ENCODE measurements around the gene CTSH. TPM values are rescaled to one million over a fixed set of nuclear protein-coding genes. Genes with fewer than 3 reads are reported as not detected.

The CTSH gene
- total and polyA plus RNA-seq, 2 donors (not counting 1 experiment from before 2014, with no cell fraction given): 5.3 to 6.9 TPM

GRCh38 chr15:78968114-78968513, 23.3 kb upstream of the CTSH start:
- H4K20me1 ChIP-seq (ENCODE audit: control insufficient read depth, extremely low read depth, insufficient read depth, low read length): no peaks in the 10 kb centered on the region
- H3K9me3 ChIP-seq (ENCODE audit: control insufficient read depth, insufficient read depth, low read depth, low read length): no peaks in the 10 kb centered on the region
- no peaks in the 10 kb centered on the region for H3K79me2 ChIP-seq (ENCODE audit: control insufficient read depth, insufficient read depth, low read length)
- no peak overlapping the region for H3K27ac ChIP-seq (ENCODE audit: insufficient read depth, low read length)
- H3K4me3 ChIP-seq (replicated peaks in 1 of 4; ENCODE audit: control extremely low read depth in 1 of 4, insufficient read depth in 1 of 4, low read depth in 3 of 4, low read length in 4 of 4): no peak overlapping the region
- H3K27me3 ChIP-seq (ENCODE audit: control insufficient read depth, insufficient read depth, low read length): no peaks in the 10 kb centered on the region
- DNase-seq (ENCODE audit: low read depth in 2 of 2): no peak
- H3K4me2 ChIP-seq (ENCODE audit: extremely low read depth, insufficient read depth, low read length): no peak overlapping the region
- H3K36me3 ChIP-seq (ENCODE audit: control insufficient read depth, insufficient read depth, low read length): no peaks in the 10 kb centered on the region
- no peaks in the 10 kb centered on the region for H3K4me1 ChIP-seq (ENCODE audit: control insufficient read depth, extremely low read depth, insufficient read depth, low read length)
- H2AFZ ChIP-seq (ENCODE audit: low read length): no peak overlapping the region
- H3K9ac ChIP-seq (ENCODE audit: insufficient read depth, low read length): no peak overlapping the region
- no peak for TF ChIP-seq EZH2 (IDR thresholded peaks at IDR 0.05; ENCODE audit: low read length, missing control alignments)
- TF ChIP-seq CTCF (conservative IDR thresholded peaks at IDR 0.05 in 1 of 2, IDR thresholded peaks at IDR 0.05 in 1 of 2; ENCODE audit: low read depth in 1 of 2, low read length in 2 of 2): no peak

- H3K27ac ChIP-seq (ENCODE audit: insufficient read depth, low read length): no peak overlapping the region
- H3K4me1 ChIP-seq (ENCODE audit: control insufficient read depth, extremely low read depth, insufficient read depth, low read length): no peaks in the 10 kb centered on the region
- no peaks in the 10 kb centered on the region for H4K20me1 ChIP-seq (ENCODE audit: control insufficient read depth, extremely low read depth, insufficient read depth, low read length)
- no peak for DNase-seq (ENCODE audit: low read depth in 2 of 2)
- H3K4me3 ChIP-seq (replicated peaks in 1 of 4; ENCODE audit: control extremely low read depth in 1 of 4, insufficient read depth in 1 of 4, low read depth in 3 of 4, low read length in 4 of 4): no peak overlapping the region
- no peak overlapping the region for H2AFZ ChIP-seq (ENCODE audit: low read length)
- H3K9me3 ChIP-seq (ENCODE audit: control insufficient read depth, insufficient read depth, low read depth, low read length): no peaks in the 10 kb centered on the region
- H3K4me2 ChIP-seq (ENCODE audit: extremely low read depth, insufficient read depth, low read length): no peak overlapping the region
- no peaks in the 10 kb centered on the region for H3K27me3 ChIP-seq (ENCODE audit: control insufficient read depth, insufficient read depth, low read length)
- H3K79me2 ChIP-seq (ENCODE audit: control insufficient read depth, insufficient read depth, low read length): no peaks in the 10 kb centered on the region
- H3K9ac ChIP-seq (ENCODE audit: insufficient read depth, low read length): no peak overlapping the region
- no peak for TF ChIP-seq EZH2 (IDR thresholded peaks at IDR 0.05; ENCODE audit: low read length, missing control alignments)
- TF ChIP-seq CTCF (conservative IDR thresholded peaks at IDR 0.05 in 1 of 2, IDR thresholded peaks at IDR 0.05 in 1 of 2; ENCODE audit: low read depth in 1 of 2, low read length in 2 of 2): no peak
- H3K36me3 ChIP-seq (ENCODE audit: control insufficient read depth, insufficient read depth, low read length): no peaks in the 10 kb centered on the region
Measured at GRCh38 chr15:78960308-78960707, 15.5 kb upstream of the CTSH start.

GRCh38 chr15:78959360-78959759, 14.5 kb upstream of the CTSH start:
- Histone ChIP-seq H3K27me3 (ENCODE audit: control insufficient read depth, insufficient read depth, low read length) (peaks cover 2% of the 10 kb centered on the region), H2AFZ (ENCODE audit: low read length) (no peak overlapping the region), H4K20me1 (ENCODE audit: control insufficient read depth, extremely low read depth, insufficient read depth, low read length) (no peaks in the 10 kb centered on the region), H3K4me1 (ENCODE audit: control insufficient read depth, extremely low read depth, insufficient read depth, low read length) (no peaks in the 10 kb centered on the region), H3K4me3 (replicated peaks in 1 of 4; ENCODE audit: control extremely low read depth in 1 of 4, insufficient read depth in 1 of 4, low read depth in 3 of 4, low read length in 4 of 4) (no peak overlapping the region), H3K4me2 (ENCODE audit: extremely low read depth, insufficient read depth, low read length) (no peak overlapping the region), H3K9ac (ENCODE audit: insufficient read depth, low read length) (no peak overlapping the region), H3K27ac (ENCODE audit: insufficient read depth, low read length) (no peak overlapping the region), H3K36me3 (ENCODE audit: control insufficient read depth, insufficient read depth, low read length) (no peaks in the 10 kb centered on the region), H3K9me3 (ENCODE audit: control insufficient read depth, insufficient read depth, low read depth, low read length) (no peaks in the 10 kb centered on the region), H3K79me2 (ENCODE audit: control insufficient read depth, insufficient read depth, low read length) (no peaks in the 10 kb centered on the region)
- TF ChIP-seq CTCF (conservative IDR thresholded peaks at IDR 0.05 in 1 of 2, IDR thresholded peaks at IDR 0.05 in 1 of 2; ENCODE audit: low read depth in 1 of 2, low read length in 2 of 2) (no peak), EZH2 (IDR thresholded peaks at IDR 0.05; ENCODE audit: low read length, missing control alignments) (no peak)
- no peak for DNase-seq (ENCODE audit: low read depth in 2 of 2)
